Activated T-helper 1 cell treated with anti-CD3 and anti-CD28 coated beads, Interleukin-12 subunit alpha, Interleukin-12 subunit beta, Interleukin-2, Interleukin-4 antibody, amounts not matched to agents 30 ng/mL and 10 ng/mL and 1 ng/mL, durations not matched to agents 14 hours and 24 hours and 36 hours (primary cell): ENCODE data around the gene TSPAN4. TPM values are rescaled to one million over a fixed set of nuclear protein-coding genes. Genes with fewer than 3 reads are reported as not detected.

Source experiments
- DNase-seq: peaks from one replicate; pipeline ENCODE4 v3.0.0; 2021; ENCODE audit warnings: low spot score
- H3K27ac Mint-ChIP-seq: one replicate; pipeline ENCODE4 v1.8.0; 2021; ENCODE audit warnings: mild to moderate bottlenecking, mixed read lengths
- H3K27me3 Mint-ChIP-seq: one replicate; pipeline ENCODE4 v1.8.0; 2022; ENCODE audit warnings: mild to moderate bottlenecking, moderate library complexity, mixed read lengths; ENCODE audit not compliant: insufficient read depth
- H3K36me3 Mint-ChIP-seq: one replicate; pipeline ENCODE4 v1.8.0; 2021; ENCODE audit warnings: low read depth, mixed read lengths
- H3K4me1 Mint-ChIP-seq: one replicate; pipeline ENCODE4 v1.8.0; 2021; ENCODE audit warnings: low read depth, mixed read lengths
- H3K4me3 Mint-ChIP-seq: one replicate; pipeline ENCODE4 v1.8.0; 2021; ENCODE audit warnings: mild to moderate bottlenecking, moderate library complexity, mixed read lengths
- H3K9me3 Mint-ChIP-seq: one replicate; pipeline ENCODE4 v1.8.0; 2021; ENCODE audit warnings: mixed read lengths
- intact Hi-C: fragments of 100-400 bp; cut with micrococcal nuclease; formaldehyde crosslinking; loops from one replicate; pipeline ENCODE4 v1.15.1; 2024
- total RNA-seq: library from RNA; stranded (reverse); gene quantifications from 2 replicates; pipeline ENCODE4 v1.2.3, GENCODE V29; 2022

Gene TSPAN4
- total RNA-seq, 1 donor from 2014 or later, result 12.8 TPM

DNA sequence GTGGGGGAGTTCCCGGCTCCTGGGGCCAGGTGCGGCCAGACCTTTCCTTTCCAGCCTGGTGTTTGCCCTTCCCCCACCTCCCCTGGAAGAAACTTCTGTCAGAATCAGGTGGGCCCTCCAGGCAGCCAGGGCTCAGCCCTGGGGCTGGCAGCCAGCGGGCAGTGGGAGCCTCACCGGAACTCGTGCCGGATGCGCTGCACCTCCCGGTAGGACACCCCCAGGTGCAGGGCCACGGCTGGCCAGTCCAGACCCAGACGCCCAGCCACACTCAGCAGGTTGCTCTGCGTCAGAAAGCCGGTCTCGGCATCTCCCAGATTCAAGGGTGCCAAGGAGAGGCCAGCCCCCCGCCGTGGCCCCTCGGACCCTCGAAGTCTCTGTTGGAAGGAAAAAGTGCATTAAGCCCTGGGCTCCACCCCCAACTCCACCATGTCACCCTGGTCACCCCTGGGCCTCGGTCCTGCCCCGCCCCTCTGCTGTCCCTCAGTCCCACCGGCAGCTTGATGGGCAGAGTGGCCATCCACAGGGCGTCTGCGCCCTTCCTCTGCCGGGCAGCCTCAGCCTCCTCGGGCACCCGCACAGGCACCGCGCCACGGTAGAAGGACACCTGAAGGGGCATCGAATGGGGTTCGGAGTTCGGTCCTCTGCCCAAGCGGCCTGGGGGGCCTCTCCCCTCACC, 42.9 kb upstream of the TSPAN4 start:
- no peak overlapping the region for H3K27ac Mint-ChIP-seq
- no peak for DNase-seq
- peaks cover 4% of the 10 kb centered on the region for H3K4me1 Mint-ChIP-seq
- H3K27me3 Mint-ChIP-seq, result no peaks in the 10 kb centered on the region
- H3K9me3 Mint-ChIP-seq, result no peaks in the 10 kb centered on the region
- intact Hi-C loops, result loop anchor here (5.0 kb wide), 3 partner anchors 102 to 532 kb away; partner anchors contain the start of genes DEAF1, IRF7 and TMEM80
- peaks cover 2% of the 10 kb centered on the region for H3K36me3 Mint-ChIP-seq
- no peak overlapping the region for H3K4me3 Mint-ChIP-seq

DNA sequence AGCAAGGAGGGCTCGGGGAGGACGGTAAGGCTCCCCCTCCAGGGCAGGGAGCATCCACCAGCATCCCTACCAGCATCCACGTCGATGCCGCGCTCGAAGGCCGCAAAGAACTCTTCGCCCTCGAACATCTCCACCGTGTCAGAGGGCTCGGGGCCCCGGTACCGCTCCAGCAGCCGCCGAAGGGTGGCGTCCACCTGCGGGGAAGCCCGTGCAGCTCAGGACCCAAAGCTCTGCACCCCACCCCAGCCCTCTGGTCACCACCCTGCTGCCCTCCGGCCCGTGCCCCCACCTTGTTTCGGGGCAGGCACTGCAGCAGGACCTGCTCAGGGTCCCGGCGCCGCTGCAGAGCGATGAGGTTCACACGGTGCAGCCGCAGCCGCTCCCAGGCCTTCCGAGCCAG, 42.2 kb upstream of the TSPAN4 start:
- H3K4me1 Mint-ChIP-seq, result peaks cover 4% of the 10 kb centered on the region
- no peaks in the 10 kb centered on the region for H3K27me3 Mint-ChIP-seq
- DNase-seq, result no peak
- H3K36me3 Mint-ChIP-seq, result peaks cover 2% of the 10 kb centered on the region
- peak overlapping the region; percentile 19 for H3K4me3 Mint-ChIP-seq
- H3K9me3 Mint-ChIP-seq, result no peaks in the 10 kb centered on the region
- H3K27ac Mint-ChIP-seq, result no peak overlapping the region
- intact Hi-C loops, result no loop called here

DNA sequence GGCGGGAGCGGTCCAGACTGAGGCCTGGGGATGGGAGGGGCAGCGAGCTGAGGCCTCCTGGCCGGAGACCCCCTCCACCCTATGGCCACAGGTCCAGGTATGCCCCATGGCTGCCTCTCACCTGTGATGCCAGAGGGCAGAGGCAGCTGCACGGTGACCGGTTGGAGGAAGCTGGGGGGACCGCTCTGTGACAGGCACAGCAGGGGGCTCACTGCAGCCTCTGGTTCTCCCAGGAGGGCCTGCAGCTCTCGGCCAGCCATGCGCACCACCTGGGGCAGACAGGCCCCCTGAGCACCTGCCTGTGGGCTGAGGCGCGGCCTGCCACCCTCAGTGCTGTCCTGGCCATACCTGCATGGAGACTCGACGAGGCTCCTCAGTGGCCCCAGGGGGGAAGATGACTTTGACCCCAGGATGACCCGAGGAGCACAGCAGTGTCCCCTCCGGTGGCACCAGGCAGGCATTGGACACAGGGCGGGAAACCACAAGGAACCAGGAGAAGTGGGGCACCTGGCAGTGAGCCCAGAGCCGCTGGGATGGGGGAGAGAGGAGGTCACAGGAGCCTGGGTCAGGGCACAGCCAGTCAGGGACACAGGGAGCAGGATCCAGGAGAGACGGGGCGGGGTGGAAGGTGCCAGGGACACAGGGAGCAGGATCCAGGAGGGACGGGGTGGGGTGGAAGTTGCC, 41.4 kb upstream of the TSPAN4 start:
- intact Hi-C loops, result no loop called here
- Mint-ChIP-seq H3K4me3 (no peak overlapping the region), H3K27ac (peak overlapping the region; percentile 44), H3K36me3 (no peaks in the 10 kb centered on the region), H3K4me1 (peaks cover 3% of the 10 kb centered on the region), H3K9me3 (no peaks in the 10 kb centered on the region), H3K27me3 (no peaks in the 10 kb centered on the region)
- no peak for DNase-seq

DNA sequence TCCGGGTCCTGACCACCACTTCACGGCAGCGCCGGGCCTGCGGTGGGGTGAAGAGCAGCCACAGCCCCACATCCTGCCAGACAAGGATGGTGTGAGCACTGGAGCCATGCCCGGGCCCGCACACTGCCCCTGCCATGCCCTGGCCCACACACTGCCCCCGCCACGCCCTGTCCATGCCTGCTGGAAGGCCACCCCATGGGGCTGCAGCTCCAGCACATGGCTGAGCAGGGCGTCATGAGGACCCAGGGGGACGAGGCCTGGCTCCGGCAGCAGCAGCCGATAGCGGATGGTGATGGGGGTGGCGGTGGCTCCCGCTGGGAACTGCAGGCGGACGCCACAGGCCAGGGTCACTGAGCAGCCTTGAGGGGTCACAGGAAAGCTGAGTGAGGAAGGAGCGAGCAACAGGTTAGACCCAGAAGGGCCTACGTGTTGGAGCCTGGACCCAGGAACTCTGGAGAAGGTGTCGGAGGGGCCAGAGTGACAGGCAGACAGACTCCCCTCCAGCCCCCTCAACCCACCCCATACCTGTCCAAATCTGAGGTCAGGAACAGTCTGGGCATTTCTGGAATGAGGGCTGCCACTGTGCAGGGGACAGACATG, 40.5 kb upstream of the TSPAN4 start:
- no peak overlapping the region for H3K4me3 Mint-ChIP-seq
- no peaks in the 10 kb centered on the region for H3K36me3 Mint-ChIP-seq
- no peaks in the 10 kb centered on the region for H3K4me1 Mint-ChIP-seq
- intact Hi-C loops, result no loop called here
- H3K27me3 Mint-ChIP-seq, result no peaks in the 10 kb centered on the region
- H3K9me3 Mint-ChIP-seq, result no peaks in the 10 kb centered on the region
- no peak overlapping the region for H3K27ac Mint-ChIP-seq
- DNase-seq, result no peak

DNA sequence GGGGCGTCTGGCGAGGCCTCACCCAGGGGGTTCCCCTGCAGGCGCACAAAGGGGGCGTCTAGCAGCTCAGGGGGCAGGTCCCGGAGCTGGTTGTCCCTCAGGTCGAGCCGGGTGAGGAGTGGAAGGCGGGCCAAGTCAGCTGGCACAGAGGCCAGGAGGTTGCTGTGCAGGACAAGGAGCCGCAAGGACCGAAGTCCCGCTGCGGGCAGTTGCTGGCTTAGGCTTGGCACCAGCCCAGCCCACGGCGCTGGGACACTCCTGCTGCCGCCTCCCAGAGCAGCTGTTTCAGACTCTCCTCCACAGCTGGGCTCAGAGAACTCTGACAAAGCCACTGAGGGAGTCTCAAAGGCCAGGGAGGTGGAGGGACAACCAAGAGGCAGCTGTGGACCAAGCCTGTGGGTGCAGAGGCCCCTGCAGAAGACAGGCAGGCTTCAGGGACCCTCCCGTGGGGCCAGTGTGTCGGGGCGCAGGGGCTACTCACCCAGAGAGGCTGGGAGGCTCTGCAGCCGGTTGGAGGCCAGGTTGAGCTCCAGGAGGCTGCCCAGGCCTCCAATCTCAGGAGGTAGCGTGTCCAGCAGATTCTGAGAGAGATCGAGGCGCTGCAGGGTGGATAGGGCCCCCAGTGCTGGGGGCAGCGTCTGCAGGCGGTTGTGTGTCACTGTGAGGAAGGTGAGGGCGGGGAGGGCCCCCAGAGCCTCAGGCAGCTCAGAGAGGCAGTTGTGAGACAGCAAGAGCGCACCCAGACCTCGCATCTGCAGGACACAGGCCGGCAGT, 39.8 kb upstream of the TSPAN4 start:
- Mint-ChIP-seq H3K4me3 (peak overlapping the region; percentile 56), H3K9me3 (no peaks in the 10 kb centered on the region), H3K36me3 (no peaks in the 10 kb centered on the region), H3K27ac (no peak overlapping the region), H3K4me1 (peaks cover 3% of the 10 kb centered on the region), H3K27me3 (no peaks in the 10 kb centered on the region)
- intact Hi-C loops, result no loop called here
- no peak for DNase-seq

DNA sequence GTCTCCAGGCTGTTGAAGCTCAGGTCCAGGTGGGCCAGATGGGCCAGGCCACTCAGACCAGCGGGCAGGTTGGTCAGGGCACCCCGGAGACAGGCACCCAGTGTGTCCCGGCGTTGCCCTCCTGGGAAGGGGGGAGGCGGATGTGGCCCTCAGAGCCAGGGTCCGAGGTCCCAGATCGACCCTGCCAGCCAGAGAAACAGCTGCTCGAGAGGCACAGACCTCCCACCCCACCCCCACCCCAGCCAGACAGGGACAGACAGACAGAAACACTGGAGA, 39.2 kb upstream of the TSPAN4 start:
- H3K4me3 Mint-ChIP-seq, result peak overlapping the region; percentile 81
- no peaks in the 10 kb centered on the region for H3K9me3 Mint-ChIP-seq
- no peak overlapping the region for H3K27ac Mint-ChIP-seq
- H3K27me3 Mint-ChIP-seq, result no peaks in the 10 kb centered on the region
- peaks cover 6% of the 10 kb centered on the region for H3K4me1 Mint-ChIP-seq
- no peaks in the 10 kb centered on the region for H3K36me3 Mint-ChIP-seq
- no peak for DNase-seq
- intact Hi-C loops, result no loop called here

DNA sequence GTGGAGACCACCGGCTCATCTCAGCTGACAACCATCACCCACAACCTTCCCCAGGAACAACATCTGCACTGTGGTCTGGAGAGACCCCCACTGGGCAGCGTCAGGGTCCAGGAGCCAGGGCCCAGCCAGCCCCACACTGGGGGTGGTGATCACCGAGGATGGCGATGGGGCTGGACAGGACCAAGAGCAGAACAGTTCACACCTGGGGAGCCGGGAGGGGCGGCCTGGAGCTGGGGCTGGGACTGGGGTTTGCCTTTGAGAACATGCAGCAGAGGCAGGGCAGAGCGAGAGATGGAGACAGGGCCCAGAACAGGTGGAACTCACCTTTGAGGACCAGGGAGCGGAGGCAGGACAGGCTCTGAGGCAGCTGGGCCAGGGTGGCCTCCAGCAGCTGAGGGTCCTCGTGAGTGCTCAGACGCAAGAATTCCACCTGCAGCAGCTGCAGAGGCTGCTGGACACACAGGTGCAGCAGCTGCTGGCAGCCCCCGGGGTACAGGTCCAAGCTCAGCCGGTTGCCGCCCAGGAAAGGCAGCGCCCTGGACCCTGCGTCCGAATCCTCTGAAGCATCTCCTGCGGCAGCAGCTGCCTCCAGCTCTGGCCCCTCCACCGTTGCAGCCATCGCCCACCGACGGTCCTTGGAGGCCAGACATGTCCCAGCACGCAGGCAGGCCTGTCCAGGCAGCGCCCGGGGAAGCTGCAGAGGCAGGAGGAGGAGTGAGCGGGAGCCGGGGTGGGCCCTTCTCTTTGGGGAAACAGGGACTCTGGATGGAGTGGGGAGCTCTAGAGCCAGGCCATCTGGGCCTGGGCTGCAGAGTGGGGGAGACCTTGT, 38.7 kb upstream of the TSPAN4 start:
- H3K36me3 Mint-ChIP-seq, result no peaks in the 10 kb centered on the region
- DNase-seq, result no peak
- intact Hi-C loops, result no loop called here

DNA sequence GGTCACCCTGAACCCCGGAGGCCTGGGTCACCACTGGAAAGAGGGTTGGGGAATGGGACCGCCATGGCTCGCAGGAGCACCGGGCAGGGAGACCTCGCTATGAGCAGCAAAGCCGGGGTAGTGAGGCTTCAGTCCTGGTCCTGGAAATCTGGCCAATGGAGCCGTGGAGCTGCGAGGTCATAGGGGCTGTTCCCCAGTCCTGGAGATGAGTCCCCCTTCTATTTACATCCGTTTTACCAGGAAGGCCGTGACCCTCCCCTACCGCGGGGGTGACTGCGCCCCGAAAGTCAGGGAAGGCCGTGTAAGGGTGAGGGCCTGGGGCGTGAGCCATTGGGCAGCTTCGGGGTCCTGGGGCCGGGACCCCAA, 38.1 kb upstream of the TSPAN4 start:
- peaks cover 6% of the 10 kb centered on the region for H3K4me1 Mint-ChIP-seq
- H3K9me3 Mint-ChIP-seq, result no peaks in the 10 kb centered on the region
- no peak for DNase-seq
- no peaks in the 10 kb centered on the region for H3K36me3 Mint-ChIP-seq
- H3K4me3 Mint-ChIP-seq, result peak overlapping the region; percentile 81
- intact Hi-C loops, result no loop called here
- no peaks in the 10 kb centered on the region for H3K27me3 Mint-ChIP-seq
- peak overlapping the region; percentile 63 for H3K27ac Mint-ChIP-seq

More for the DNA sequence above, 38.7 kb upstream of the TSPAN4 start:
- no peaks in the 10 kb centered on the region for H3K27me3 Mint-ChIP-seq
- H3K4me1 Mint-ChIP-seq, result peaks cover 6% of the 10 kb centered on the region
- H3K9me3 Mint-ChIP-seq, result no peaks in the 10 kb centered on the region
- no peak overlapping the region for H3K27ac Mint-ChIP-seq
- peak overlapping the region; percentile 81 for H3K4me3 Mint-ChIP-seq

DNA sequence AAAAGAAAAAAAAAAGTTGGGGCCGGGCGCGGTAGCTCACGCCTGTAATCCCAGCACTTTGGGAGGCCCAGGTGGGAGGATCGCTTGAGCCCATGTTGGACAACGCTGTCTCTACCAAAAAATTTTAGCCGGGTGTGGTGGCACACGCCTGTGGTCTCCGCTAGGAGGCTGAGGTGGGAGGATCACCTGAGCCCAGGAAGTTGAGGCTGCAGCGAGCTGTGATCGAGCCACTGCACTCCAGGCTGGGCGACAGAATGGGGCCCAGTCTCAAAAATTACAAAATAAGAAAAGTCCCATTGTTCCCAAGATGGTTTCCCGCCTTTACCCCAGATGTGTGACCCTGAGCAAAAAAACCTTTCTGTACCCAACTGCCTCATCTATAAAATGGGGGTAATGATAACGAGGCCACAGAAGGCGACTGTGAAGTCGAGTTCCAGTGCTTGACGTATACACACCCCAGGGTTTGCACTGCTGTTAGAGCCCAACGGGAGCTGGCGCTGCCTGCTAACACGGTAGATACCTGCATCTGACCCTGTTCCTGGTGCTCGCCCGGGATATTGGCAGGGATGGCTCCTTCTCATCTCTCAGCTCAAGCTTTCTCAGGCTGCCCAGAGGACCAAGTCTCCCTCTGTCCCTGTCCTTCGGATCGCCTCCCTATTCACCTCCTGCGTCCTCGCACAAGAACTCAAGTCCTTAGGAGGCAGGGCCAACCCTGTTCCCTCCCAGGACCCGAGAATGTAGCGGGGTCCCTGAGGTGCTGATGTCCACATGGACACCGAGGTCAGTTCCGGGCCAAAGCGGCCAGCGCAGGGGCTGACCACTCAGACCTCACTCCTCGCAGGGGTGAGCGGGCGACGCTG, 34.0 kb upstream of the TSPAN4 start:
- Mint-ChIP-seq H3K36me3 (peaks cover 29% of the 10 kb centered on the region), H3K27ac (peak overlapping the region; percentile 90), H3K4me1 (peaks cover 28% of the 10 kb centered on the region), H3K27me3 (no peaks in the 10 kb centered on the region), H3K9me3 (no peaks in the 10 kb centered on the region), H3K4me3 (peak overlapping the region; percentile 86)
- intact Hi-C loops, result loop anchor here (1.0 to 5.0 kb wide), 7 partner anchors 11 to 601 kb away; partner anchors contain the start of genes BET1L, CHID1, POLR2L and RIC8A
- DNase-seq, result no peak

DNA sequence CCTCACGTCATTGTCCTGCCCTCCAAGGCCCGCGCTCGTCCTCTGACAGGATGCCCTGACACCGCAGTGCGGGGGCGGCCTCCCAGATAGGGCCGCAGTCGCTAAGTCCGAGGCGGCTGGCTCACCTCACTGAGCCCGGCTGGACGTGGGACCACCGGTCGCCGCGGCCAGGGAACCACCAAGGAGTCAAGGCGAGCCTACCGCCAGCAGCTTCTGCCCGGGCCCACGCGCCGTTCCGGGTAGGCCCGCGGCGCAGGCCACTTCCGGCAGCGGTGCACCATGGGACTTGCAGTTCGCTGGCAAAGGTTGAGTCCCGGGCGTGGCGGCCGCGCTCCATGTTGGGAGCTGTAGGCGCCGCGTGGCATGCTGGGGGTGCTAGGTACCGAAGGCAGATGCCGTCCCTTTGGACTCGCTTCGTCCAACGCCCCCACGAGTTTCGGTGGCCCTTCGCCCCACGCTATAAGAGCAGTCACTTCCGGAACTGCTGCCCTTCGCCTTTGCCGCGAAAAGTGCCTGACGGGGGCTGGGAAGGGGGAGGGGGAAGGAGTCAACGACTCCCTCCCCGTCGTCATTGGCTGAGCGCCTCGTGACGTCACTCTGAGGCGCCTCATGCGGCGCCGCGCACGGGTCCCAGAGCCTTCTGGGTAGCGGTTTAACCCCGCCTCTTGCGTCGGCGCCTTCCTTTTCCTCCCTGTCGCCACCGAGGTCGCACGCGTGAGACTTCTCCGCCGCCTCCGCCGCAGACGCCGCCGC, 33.2 kb upstream of the TSPAN4 start, which contains the start of gene RPLP2:
Gene RPLP2, plus strand, starts transcription at position 681 of the 753 bp plus-strand sequence. CDS start 268 bp downstream, outside the sequence.
- Mint-ChIP-seq H3K27me3 (no peaks in the 10 kb centered on the region), H3K27ac (peak within 1 kb of the TSS; percentile 90), H3K4me1 (peaks cover 28% of the 10 kb centered on the region), H3K36me3 (peaks cover 29% of the 10 kb centered on the region), H3K4me3 (peak within 1 kb of the TSS; percentile 92), H3K9me3 (no peaks in the 10 kb centered on the region)
- peak; percentile 97 for DNase-seq
- intact Hi-C loops, result loop anchor here (1.0 to 5.0 kb wide), 7 partner anchors 10 to 602 kb away; partner anchors contain the start of genes BET1L, CHID1, POLR2L and RIC8A

DNA sequence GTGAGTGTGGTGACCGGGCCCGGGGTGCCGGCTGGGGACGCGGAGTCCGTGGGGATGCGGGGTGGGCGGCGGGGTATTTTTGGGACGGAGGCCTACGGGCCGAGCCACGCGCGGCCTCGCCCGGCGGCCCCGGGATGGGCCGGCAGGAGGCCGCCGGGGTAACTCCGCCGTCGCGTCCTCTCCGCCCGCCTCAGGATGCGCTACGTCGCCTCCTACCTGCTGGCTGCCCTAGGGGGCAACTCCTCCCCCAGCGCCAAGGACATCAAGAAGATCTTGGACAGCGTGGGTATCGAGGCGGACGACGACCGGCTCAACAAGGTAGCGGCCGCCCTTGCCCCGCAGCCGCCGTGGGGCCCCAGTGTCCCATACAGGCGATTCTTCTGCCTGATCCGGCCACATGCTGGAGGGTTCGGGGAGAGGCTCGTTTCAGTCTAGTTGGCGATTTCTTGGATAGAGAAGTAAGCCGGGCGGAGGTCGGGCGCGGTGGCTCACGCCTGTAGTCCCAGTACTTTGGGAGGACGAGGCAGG, 32.5 kb upstream of the TSPAN4 start:
- peak overlapping the region; percentile 92 for H3K4me3 Mint-ChIP-seq
- H3K27ac Mint-ChIP-seq, result peak overlapping the region; percentile 90
- no peaks in the 10 kb centered on the region for H3K9me3 Mint-ChIP-seq
- intact Hi-C loops, result no loop called here
- no peaks in the 10 kb centered on the region for H3K27me3 Mint-ChIP-seq
- peaks cover 29% of the 10 kb centered on the region for H3K36me3 Mint-ChIP-seq
- DNase-seq, result no peak
- H3K4me1 Mint-ChIP-seq, result peaks cover 28% of the 10 kb centered on the region
